HepG2 (cell line): ENCODE data around the gene CPT1B.

Experiments
- MIXL1 ChIP-seq: IDR thresholded peaks from 2 replicates; pipeline ENCODE4 v1.6.1; 2016
- PATZ1 ChIP-seq: sonication (generic); formaldehyde crosslinking; IDR thresholded peaks from 2 replicates; pipeline ENCODE4 v1.4.0; 2020; ENCODE audit warnings: missing genetic modification reagents
- POLR2A ChIP-seq, 2 experiments: IDR thresholded peaks; 2 replicates each; pipeline ENCODE4 v1.6.1; 2011; ENCODE audit warnings: low read depth in 2 of 2, low read length in 2 of 2, mild to moderate bottlenecking in 1 of 2, moderate library complexity in 1 of 2; ENCODE audit not compliant: insufficient read depth in 1 of 2
- REST ChIP-seq, 2 experiments: IDR thresholded peaks; 2 replicates each; pipeline ENCODE4 v1.6.1; 2011 to 2012; ENCODE audit warnings: low read length in 2 of 2, borderline replicate concordance in 1 of 2, low read depth in 1 of 2, mild to moderate bottlenecking in 1 of 2, moderate library complexity in 1 of 2
- SMYD3 ChIP-seq: sonication (generic); formaldehyde crosslinking; IDR thresholded peaks from 2 replicates; pipeline ENCODE4 v1.8.1; 2023; ENCODE audit warnings: mild to moderate bottlenecking, missing genetic modification reagents
- SP5 ChIP-seq: IDR thresholded peaks from 2 replicates; pipeline ENCODE4 v1.6.1; 2016; ENCODE audit warnings: low read depth, borderline replicate concordance
- SRF ChIP-seq: IDR thresholded peaks from 2 replicates; pipeline ENCODE4 v1.6.1; 2011; ENCODE audit warnings: mild to moderate bottlenecking, low read depth, low read length, moderate library complexity
- XRCC5 ChIP-seq: fragments of 200-400 bp; formaldehyde crosslinking; optimal IDR thresholded peaks from 2 replicates; pipeline ENCODE3; 2017; ENCODE audit warnings: mild to moderate bottlenecking, low read length
- ZBTB4 ChIP-seq: sonication (generic); formaldehyde crosslinking; IDR thresholded peaks from 2 replicates; pipeline ENCODE4 v1.4.0; 2020; ENCODE audit warnings: missing genetic modification reagents, mild to moderate bottlenecking, borderline replicate concordance
- ZFP41 ChIP-seq: sonication (generic); formaldehyde crosslinking; IDR thresholded peaks from 2 replicates; pipeline ENCODE4 v1.4.0; 2020; ENCODE audit warnings: mild to moderate bottlenecking, missing genetic modification reagents, borderline replicate concordance
- ZNF703 ChIP-seq: sonication (generic); formaldehyde crosslinking; IDR thresholded peaks from 2 replicates; pipeline ENCODE4 v1.5.1; 2020; ENCODE audit warnings: missing genetic modification reagents, mild to moderate bottlenecking, moderate library complexity, borderline replicate concordance
- TF ChIP-seq, protein P1 (sequence below): sonication (generic); formaldehyde crosslinking; IDR thresholded peaks from 2 replicates; pipeline ENCODE4 v1.5.0; 2020; ENCODE audit warnings: mild to moderate bottlenecking, missing genetic modification reagents, moderate library complexity
- TF ChIP-seq, protein P2 (sequence below): sonication (generic); formaldehyde crosslinking; conservative IDR thresholded peaks from 2 replicates; pipeline ENCODE4 v1.4.0; 2020; ENCODE audit warnings: missing genetic modification reagents

GRCh38 chr22:50605613-50606074 lies 27.4 kb upstream of the CPT1B start:
- TF ChIP-seq XRCC5 (no peak), PATZ1 (CRISPR knock-in tag) (no peak), POLR2A (IDR thresholded peaks at IDR 0.05; ENCODE audit: insufficient read depth in 1 of 2, low read depth in 2 of 2, low read length in 2 of 2) (no peak), MIXL1 (no peak), ZBTB4 (no peak), SMYD3 (CRISPR knock-in tag) (no peak), SP5 (CRISPR knock-in tag) (no peak), ZNF703 (no peak), ZFP41 (CRISPR knock-in tag) (no peak), SRF (no peak), REST (IDR thresholded peaks at IDR 0.05; ENCODE audit: borderline replicate concordance in 1 of 2, low read depth in 1 of 2, low read length in 2 of 2) (no peak)
- TF ChIP-seq, protein P1, sequence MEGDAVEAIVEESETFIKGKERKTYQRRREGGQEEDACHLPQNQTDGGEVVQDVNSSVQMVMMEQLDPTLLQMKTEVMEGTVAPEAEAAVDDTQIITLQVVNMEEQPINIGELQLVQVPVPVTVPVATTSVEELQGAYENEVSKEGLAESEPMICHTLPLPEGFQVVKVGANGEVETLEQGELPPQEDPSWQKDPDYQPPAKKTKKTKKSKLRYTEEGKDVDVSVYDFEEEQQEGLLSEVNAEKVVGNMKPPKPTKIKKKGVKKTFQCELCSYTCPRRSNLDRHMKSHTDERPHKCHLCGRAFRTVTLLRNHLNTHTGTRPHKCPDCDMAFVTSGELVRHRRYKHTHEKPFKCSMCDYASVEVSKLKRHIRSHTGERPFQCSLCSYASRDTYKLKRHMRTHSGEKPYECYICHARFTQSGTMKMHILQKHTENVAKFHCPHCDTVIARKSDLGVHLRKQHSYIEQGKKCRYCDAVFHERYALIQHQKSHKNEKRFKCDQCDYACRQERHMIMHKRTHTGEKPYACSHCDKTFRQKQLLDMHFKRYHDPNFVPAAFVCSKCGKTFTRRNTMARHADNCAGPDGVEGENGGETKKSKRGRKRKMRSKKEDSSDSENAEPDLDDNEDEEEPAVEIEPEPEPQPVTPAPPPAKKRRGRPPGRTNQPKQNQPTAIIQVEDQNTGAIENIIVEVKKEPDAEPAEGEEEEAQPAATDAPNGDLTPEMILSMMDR = no peak
- TF ChIP-seq, protein P2, sequence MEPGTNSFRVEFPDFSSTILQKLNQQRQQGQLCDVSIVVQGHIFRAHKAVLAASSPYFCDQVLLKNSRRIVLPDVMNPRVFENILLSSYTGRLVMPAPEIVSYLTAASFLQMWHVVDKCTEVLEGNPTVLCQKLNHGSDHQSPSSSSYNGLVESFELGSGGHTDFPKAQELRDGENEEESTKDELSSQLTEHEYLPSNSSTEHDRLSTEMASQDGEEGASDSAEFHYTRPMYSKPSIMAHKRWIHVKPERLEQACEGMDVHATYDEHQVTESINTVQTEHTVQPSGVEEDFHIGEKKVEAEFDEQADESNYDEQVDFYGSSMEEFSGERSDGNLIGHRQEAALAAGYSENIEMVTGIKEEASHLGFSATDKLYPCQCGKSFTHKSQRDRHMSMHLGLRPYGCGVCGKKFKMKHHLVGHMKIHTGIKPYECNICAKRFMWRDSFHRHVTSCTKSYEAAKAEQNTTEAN = no peak
